ENCODE results near the gene TMEM30A.

The TMEM30A gene

DNA sequence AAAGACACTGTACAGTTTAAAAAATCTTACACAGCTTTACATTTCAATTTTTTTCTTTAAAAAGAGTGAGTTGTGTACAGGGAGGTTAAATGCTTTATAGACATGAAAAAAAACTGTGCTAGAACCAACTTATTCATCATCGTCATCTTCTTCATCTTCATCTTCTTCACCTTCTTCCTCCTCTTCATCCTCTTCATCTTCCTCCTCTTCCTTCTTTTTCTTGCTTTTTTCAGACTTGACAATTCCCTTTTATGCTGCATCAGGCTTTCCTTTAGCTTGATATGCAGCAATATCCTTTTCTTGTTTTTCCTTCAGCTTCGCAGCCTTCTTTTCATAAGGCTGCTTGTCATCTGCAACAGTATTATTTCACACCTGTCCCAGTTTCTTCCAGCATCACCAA is 34.3 kb upstream of the TMEM30A start:
- Histone ChIP-seq H4K20me1 (ENCODE audit: insufficient read depth, low read length) (no peaks in the 10 kb centered on the region), H3K9me3 (replicated peaks; ENCODE audit: insufficient read depth, low read length) (no peaks in the 10 kb centered on the region), H3K4me1 (ENCODE audit: low read length) (no peaks in the 10 kb centered on the region), H3F3A (ENCODE audit: insufficient read depth, low read length) (no peaks in the 10 kb centered on the region), H3K36me3 (replicated peaks; ENCODE audit: insufficient read depth, low read length) (no peaks in the 10 kb centered on the region), H3K27ac (ENCODE audit: low read length) (no peak overlapping the region), H3K9ac (ENCODE audit: low read length) (no peak overlapping the region), H2AFZ (ENCODE audit: low read length) (no peak overlapping the region), H3K27me3 (replicated peaks; ENCODE audit: insufficient read depth, low read length) (no peaks in the 10 kb centered on the region), H3K4me2 (ENCODE audit: low read depth, low read length) (no peak overlapping the region), H3K9me2 (replicated peaks; ENCODE audit: insufficient read depth, low read length) (no peaks in the 10 kb centered on the region), H3K4me3 (ENCODE audit: low read length) (no peak overlapping the region), H3K79me2 (ENCODE audit: low read length) (no peaks in the 10 kb centered on the region)
- no peak for DNase-seq
- TF ChIP-seq, protein P1, sequence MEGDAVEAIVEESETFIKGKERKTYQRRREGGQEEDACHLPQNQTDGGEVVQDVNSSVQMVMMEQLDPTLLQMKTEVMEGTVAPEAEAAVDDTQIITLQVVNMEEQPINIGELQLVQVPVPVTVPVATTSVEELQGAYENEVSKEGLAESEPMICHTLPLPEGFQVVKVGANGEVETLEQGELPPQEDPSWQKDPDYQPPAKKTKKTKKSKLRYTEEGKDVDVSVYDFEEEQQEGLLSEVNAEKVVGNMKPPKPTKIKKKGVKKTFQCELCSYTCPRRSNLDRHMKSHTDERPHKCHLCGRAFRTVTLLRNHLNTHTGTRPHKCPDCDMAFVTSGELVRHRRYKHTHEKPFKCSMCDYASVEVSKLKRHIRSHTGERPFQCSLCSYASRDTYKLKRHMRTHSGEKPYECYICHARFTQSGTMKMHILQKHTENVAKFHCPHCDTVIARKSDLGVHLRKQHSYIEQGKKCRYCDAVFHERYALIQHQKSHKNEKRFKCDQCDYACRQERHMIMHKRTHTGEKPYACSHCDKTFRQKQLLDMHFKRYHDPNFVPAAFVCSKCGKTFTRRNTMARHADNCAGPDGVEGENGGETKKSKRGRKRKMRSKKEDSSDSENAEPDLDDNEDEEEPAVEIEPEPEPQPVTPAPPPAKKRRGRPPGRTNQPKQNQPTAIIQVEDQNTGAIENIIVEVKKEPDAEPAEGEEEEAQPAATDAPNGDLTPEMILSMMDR (IDR thresholded peaks at IDR 0.05; ENCODE audit: low read length) = no peak
- TF ChIP-seq EZH2 (optimal IDR thresholded peaks at IDR 0.05; ENCODE audit: low read depth, low read length) = no peak
- TF ChIP-seq EZH2phosphoT487 (IDR thresholded peaks at IDR 0.05; ENCODE audit: low read length) = no peak

DNA sequence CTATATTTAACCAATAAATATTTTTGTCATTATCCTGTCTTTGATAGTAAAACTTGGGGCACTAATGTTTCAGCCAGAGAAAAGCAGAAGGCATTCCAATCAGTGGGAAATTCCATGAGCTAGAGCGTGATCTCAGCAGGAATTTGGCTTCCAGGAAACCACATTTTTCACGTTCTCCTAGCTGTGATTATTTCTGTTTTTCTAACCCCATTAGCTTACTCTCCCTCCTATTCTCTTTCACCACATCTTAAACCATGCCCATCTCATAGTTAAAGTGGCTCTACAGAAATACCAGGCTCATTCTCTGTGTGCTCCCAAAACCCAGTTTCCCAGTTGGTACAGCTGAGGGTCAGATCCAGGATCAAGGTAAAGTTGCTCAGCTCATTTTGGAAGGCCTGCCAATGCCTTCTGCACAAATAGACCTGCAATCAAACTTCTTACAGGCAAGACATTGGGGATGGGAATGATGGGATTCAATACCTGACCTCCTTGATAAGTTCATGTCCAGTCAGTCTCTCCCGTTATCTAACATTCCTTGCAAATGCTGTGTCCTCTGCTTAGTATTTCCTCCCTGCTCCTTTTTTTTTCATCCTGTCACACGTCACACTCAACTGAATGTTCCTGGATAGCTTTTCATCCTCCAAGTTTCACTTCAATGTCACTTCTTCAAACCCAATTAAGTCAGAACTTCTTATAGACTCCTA is 33.1 kb upstream of the TMEM30A start:
- Histone ChIP-seq H3K9ac (ENCODE audit: low read length) (no peak overlapping the region), H3F3A (ENCODE audit: insufficient read depth, low read length) (no peaks in the 10 kb centered on the region), H3K36me3 (replicated peaks; ENCODE audit: insufficient read depth, low read length) (no peaks in the 10 kb centered on the region), H3K4me2 (ENCODE audit: low read depth, low read length) (no peak overlapping the region), H2AFZ (ENCODE audit: low read length) (no peak overlapping the region), H3K27ac (ENCODE audit: low read length) (no peak overlapping the region), H3K9me3 (replicated peaks; ENCODE audit: insufficient read depth, low read length) (no peaks in the 10 kb centered on the region), H3K79me2 (ENCODE audit: low read length) (no peaks in the 10 kb centered on the region), H3K4me3 (ENCODE audit: low read length) (no peak overlapping the region), H4K20me1 (ENCODE audit: insufficient read depth, low read length) (no peaks in the 10 kb centered on the region), H3K4me1 (ENCODE audit: low read length) (no peaks in the 10 kb centered on the region), H3K9me2 (replicated peaks; ENCODE audit: insufficient read depth, low read length) (no peaks in the 10 kb centered on the region), H3K27me3 (replicated peaks; ENCODE audit: insufficient read depth, low read length) (no peaks in the 10 kb centered on the region)
- TF ChIP-seq EZH2 (optimal IDR thresholded peaks at IDR 0.05; ENCODE audit: low read depth, low read length) (no peak), EZH2phosphoT487 (IDR thresholded peaks at IDR 0.05; ENCODE audit: low read length) (no peak)
- TF ChIP-seq, protein P1 (IDR thresholded peaks at IDR 0.05; ENCODE audit: low read length) = no peak
- DNase-seq = no peak

DNA sequence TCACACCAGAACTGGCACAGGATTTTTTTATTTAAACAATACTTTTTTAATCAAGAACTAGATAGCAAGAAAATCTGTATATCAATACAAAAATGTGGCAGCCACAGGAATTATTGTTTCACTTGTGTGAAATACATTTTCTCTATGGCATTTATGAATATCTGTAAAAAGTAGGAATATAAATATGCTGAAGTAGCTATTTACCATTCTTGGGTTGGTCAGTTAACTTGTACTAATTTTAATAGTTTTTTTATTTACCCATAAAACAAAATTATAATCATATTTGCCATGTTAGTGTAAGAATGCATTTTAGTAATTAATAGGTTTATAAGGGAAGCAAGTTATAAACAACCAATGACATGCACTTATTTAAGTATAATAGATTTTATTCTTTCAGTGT is 31.4 kb upstream of the TMEM30A start:
- no peak for DNase-seq
- no peaks in the 10 kb centered on the region for H3K36me3 ChIP-seq (replicated peaks; ENCODE audit: insufficient read depth, low read length)
- H3K4me1 ChIP-seq (ENCODE audit: low read length) = no peaks in the 10 kb centered on the region
- no peaks in the 10 kb centered on the region for H3K27me3 ChIP-seq (replicated peaks; ENCODE audit: insufficient read depth, low read length)
- no peaks in the 10 kb centered on the region for H3K9me2 ChIP-seq (replicated peaks; ENCODE audit: insufficient read depth, low read length)
- no peak overlapping the region for H3K4me2 ChIP-seq (ENCODE audit: low read depth, low read length)
- H3F3A ChIP-seq (ENCODE audit: insufficient read depth, low read length) = no peaks in the 10 kb centered on the region
- H4K20me1 ChIP-seq (ENCODE audit: insufficient read depth, low read length) = no peaks in the 10 kb centered on the region
- H3K4me3 ChIP-seq (ENCODE audit: low read length) = no peak overlapping the region
- no peaks in the 10 kb centered on the region for H3K79me2 ChIP-seq (ENCODE audit: low read length)
- H3K27ac ChIP-seq (ENCODE audit: low read length) = no peak overlapping the region
- no peak overlapping the region for H2AFZ ChIP-seq (ENCODE audit: low read length)
- H3K9ac ChIP-seq (ENCODE audit: low read length) = no peak overlapping the region
- H3K9me3 ChIP-seq (replicated peaks; ENCODE audit: insufficient read depth, low read length) = no peaks in the 10 kb centered on the region
- TF ChIP-seq, protein P1 (IDR thresholded peaks at IDR 0.05; ENCODE audit: low read length) = no peak
- no peak for TF ChIP-seq EZH2 (optimal IDR thresholded peaks at IDR 0.05; ENCODE audit: low read depth, low read length)

Data from MM.1S (cell line).